Right lobe of liver (tissue), 4 donors: ENCODE measurements around the gene WBP2.

ENCODE experiments used
- POLR2A ChIP-seq: fragments of 450-650 bp; IDR thresholded peaks from one replicate; pipeline ENCODE4 v1.6.1; 2017; ENCODE audit warnings: antibody characterized with exemption, mild to moderate bottlenecking
- TF ChIP-seq, protein P1 (sequence below), 4 donors: fragments of 200-600 bp in 3 of 4; fragments of 450-650 bp in 1 of 4; IDR thresholded peaks; one replicate each; pipeline versions ENCODE4 v1.5.1 to v1.8.0; 2016 to 2022; ENCODE audit warnings: antibody characterized with exemption in 4 of 4, mild to moderate bottlenecking in 2 of 4
- donor health status: DM: no; HTN: no; CAD: no.
- donor health status: DM: no; HTN: no; CAD: no.
- donor health status: DM: no; HTN: yes; CAD: no.

- TF ChIP-seq, protein P1, sequence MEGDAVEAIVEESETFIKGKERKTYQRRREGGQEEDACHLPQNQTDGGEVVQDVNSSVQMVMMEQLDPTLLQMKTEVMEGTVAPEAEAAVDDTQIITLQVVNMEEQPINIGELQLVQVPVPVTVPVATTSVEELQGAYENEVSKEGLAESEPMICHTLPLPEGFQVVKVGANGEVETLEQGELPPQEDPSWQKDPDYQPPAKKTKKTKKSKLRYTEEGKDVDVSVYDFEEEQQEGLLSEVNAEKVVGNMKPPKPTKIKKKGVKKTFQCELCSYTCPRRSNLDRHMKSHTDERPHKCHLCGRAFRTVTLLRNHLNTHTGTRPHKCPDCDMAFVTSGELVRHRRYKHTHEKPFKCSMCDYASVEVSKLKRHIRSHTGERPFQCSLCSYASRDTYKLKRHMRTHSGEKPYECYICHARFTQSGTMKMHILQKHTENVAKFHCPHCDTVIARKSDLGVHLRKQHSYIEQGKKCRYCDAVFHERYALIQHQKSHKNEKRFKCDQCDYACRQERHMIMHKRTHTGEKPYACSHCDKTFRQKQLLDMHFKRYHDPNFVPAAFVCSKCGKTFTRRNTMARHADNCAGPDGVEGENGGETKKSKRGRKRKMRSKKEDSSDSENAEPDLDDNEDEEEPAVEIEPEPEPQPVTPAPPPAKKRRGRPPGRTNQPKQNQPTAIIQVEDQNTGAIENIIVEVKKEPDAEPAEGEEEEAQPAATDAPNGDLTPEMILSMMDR (IDR thresholded peaks at IDR 0.05), result no peak
- no peak for TF ChIP-seq POLR2A
Measured at GRCh38 chr17:75900691-75901533, 45.8 kb upstream of the WBP2 start.
